ENCODE data around the gene WDFY4.

Gene WDFY4

DNA sequence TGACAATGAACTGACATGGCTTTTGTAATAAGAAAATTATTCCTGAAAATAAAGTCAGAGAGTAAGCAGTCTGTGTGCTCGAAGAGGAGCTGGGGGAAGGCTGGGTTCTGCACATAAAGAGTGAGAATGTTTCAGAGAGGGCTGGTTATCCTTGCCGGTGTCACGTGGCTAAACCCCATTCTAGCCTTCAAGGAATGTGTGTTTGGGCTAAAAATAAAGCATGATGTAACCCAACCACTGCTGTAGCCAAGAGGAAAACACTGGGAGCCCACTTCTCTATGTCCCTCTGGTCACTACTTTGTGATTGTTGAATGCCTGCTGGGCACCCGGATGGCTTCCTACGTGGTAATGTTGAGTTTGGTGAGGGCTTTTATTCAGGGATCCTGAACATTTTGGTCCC is 23.5 kb downstream of the WDFY4 start:
- no peak for TF ChIP-seq REST (IDR thresholded peaks at IDR 0.05; ENCODE audit: insufficient read depth in 1 of 2, low read depth in 2 of 2, low read length in 2 of 2)
- no peak for TF ChIP-seq SIN3A (IDR thresholded peaks at IDR 0.05; ENCODE audit: borderline replicate concordance, insufficient read depth, low read length)
- no peak for TF ChIP-seq POLR2AphosphoS5 (IDR thresholded peaks at IDR 0.05; ENCODE audit: low read depth, low read length)
- TF ChIP-seq FOXP2 (optimal IDR thresholded peaks at IDR 0.05; ENCODE audit: borderline replicate concordance, extremely low read depth, extremely low read length, insufficient read depth), result no peak
- no peak for TF ChIP-seq TAF1 (IDR thresholded peaks at IDR 0.05; ENCODE audit: borderline replicate concordance, insufficient read depth, low read length)

DNA sequence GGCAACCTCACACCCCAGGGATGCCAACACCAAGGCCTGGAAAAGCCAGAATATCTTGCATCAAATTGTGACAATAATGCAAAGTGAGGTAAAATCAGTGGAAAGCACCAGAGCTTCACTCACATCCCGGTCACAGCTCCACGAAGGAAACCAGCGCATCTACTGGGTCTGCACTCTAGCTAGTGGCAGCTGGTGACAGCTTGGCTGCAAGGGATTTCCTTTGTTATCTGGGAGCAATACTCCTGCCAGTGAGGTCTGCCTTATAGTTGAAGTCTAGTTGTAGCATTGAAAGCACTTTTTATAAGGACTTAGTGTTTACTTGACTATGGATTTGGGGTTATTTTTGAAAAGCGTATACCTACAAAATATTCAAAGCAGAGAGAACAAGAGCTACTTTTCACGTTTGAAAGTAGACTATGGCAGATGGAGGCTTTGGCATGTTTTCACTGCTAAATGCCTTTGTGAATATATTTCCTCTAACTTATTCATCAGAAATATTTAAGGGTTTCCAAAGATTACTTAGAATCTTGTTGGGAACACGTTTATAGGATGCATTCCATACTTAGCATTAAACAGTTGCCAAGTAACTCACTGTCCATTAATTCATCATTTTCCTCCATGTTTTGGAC is 26.1 kb downstream of the WDFY4 start:
- TF ChIP-seq FOXP2 (optimal IDR thresholded peaks at IDR 0.05; ENCODE audit: borderline replicate concordance, extremely low read depth, extremely low read length, insufficient read depth) (no peak), SIN3A (IDR thresholded peaks at IDR 0.05; ENCODE audit: borderline replicate concordance, insufficient read depth, low read length) (no peak), REST (IDR thresholded peaks at IDR 0.05; ENCODE audit: insufficient read depth in 1 of 2, low read depth in 2 of 2, low read length in 2 of 2) (no peak), POLR2AphosphoS5 (IDR thresholded peaks at IDR 0.05; ENCODE audit: low read depth, low read length) (no peak), TAF1 (IDR thresholded peaks at IDR 0.05; ENCODE audit: borderline replicate concordance, insufficient read depth, low read length) (no peak)

DNA sequence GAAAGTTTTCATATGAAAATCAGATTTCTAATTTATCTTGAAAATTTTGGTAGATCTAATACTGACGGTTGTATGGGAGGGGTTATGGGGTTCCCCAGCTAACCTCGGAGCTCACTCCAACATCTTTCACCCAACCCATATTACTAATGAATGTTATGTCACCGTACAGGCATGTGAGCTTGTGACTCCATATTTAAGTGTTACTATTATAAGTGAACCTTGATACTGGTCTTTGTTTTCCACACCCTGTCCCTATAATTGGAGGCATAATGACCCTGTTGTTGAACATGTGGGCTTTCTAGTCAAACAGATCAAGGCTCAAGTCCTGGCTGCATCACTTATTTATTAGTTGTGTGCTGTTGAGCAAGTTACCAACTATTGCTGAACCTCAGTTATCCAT is 27.2 kb downstream of the WDFY4 start:
- TF ChIP-seq FOXP2 (optimal IDR thresholded peaks at IDR 0.05; ENCODE audit: borderline replicate concordance, extremely low read depth, extremely low read length, insufficient read depth) (no peak), REST (IDR thresholded peaks at IDR 0.05; ENCODE audit: insufficient read depth in 1 of 2, low read depth in 2 of 2, low read length in 2 of 2) (no peak), SIN3A (IDR thresholded peaks at IDR 0.05; ENCODE audit: borderline replicate concordance, insufficient read depth, low read length) (no peak), POLR2AphosphoS5 (IDR thresholded peaks at IDR 0.05; ENCODE audit: low read depth, low read length) (no peak), TAF1 (IDR thresholded peaks at IDR 0.05; ENCODE audit: borderline replicate concordance, insufficient read depth, low read length) (no peak)

- TF ChIP-seq REST (IDR thresholded peaks at IDR 0.05; ENCODE audit: insufficient read depth in 1 of 2, low read depth in 2 of 2, low read length in 2 of 2) (no peak), POLR2AphosphoS5 (IDR thresholded peaks at IDR 0.05; ENCODE audit: low read depth, low read length) (no peak), SIN3A (IDR thresholded peaks at IDR 0.05; ENCODE audit: borderline replicate concordance, insufficient read depth, low read length) (no peak), FOXP2 (optimal IDR thresholded peaks at IDR 0.05; ENCODE audit: borderline replicate concordance, extremely low read depth, extremely low read length, insufficient read depth) (no peak), TAF1 (IDR thresholded peaks at IDR 0.05; ENCODE audit: borderline replicate concordance, insufficient read depth, low read length) (no peak)
Observed at GRCh38 chr10:48714088-48714487, 29.4 kb downstream of the WDFY4 start.
